K562 (cell line): ENCODE data around the gene ARMC2. TPM values are rescaled to one million over a fixed set of nuclear protein-coding genes. Genes with fewer than 3 reads are reported as not detected.

Source experiments
- ESRRA ChIP-seq: fragments of 450-650 bp; IDR thresholded peaks from 2 replicates; pipeline ENCODE4 v1.6.1; 2014; ENCODE audit warnings: low read depth, mild to moderate bottlenecking, moderate library complexity, borderline replicate concordance
- FOS ChIP-seq: IDR thresholded peaks from 3 replicates; pipeline ENCODE4 v1.6.1; 2011; ENCODE audit not compliant: insufficient read length; ENCODE audit errors: extremely low read depth
- KAT2B ChIP-seq: IDR thresholded peaks from one replicate; pipeline ENCODE4 v1.6.1; 2012; ENCODE audit warnings: low read depth, mild to moderate bottlenecking, control low read depth, inconsistent platforms, low read length, moderate library complexity
- MEF2D ChIP-seq: conservative IDR thresholded peaks from 2 replicates; pipeline ENCODE4 v1.6.1; 2016; ENCODE audit warnings: low read depth, missing genetic modification characterization, missing compliant biosample characterization
- MTA3 ChIP-seq: fragments of 450-650 bp; formaldehyde crosslinking; IDR thresholded peaks from 2 replicates; pipeline ENCODE4 v1.6.1; 2017; ENCODE audit warnings: mild to moderate bottlenecking, borderline replicate concordance
- NCOA2 ChIP-seq, 2 experiments: fragments of 450-650 bp; IDR thresholded peaks; 2 replicates each; pipeline ENCODE4 v1.6.1; 2018; ENCODE audit warnings: mild to moderate bottlenecking in 2 of 2, moderate library complexity in 1 of 2; ENCODE audit not compliant: partially characterized antibody in 2 of 2
- PRDM10 ChIP-seq: fragments of 450-650 bp; IDR thresholded peaks from 2 replicates; pipeline ENCODE4 v1.6.1; 2018; ENCODE audit not compliant: partially characterized antibody
- RB1 ChIP-seq: fragments of 450-650 bp; IDR thresholded peaks from 2 replicates; pipeline ENCODE4 v1.6.1; 2017; ENCODE audit warnings: low read depth, mild to moderate bottlenecking
- RCOR1 ChIP-seq, 2 experiments: IDR thresholded peaks; 2 replicates each; pipeline ENCODE4 v1.6.1; 2012; ENCODE audit warnings: low read depth in 2 of 2, low read length in 2 of 2, borderline replicate concordance in 1 of 2, improper control_type of control experiment in 1 of 2
- SRF ChIP-seq, 2 experiments: fragments of 250-450, 450-650 bp in 1 of 2; sonication (Bioruptor Pico) in 1 of 2; sonication (generic) in 1 of 2; formaldehyde crosslinking; IDR thresholded peaks; 2 replicates each; pipeline versions ENCODE4 v1.5.0 to v1.5.1; 2020 to 2022; ENCODE audit warnings: mild to moderate bottlenecking in 1 of 2, missing genetic modification reagents in 1 of 2
- SRSF9 ChIP-seq: fragments of 200-400 bp; formaldehyde crosslinking; IDR thresholded peaks from 2 replicates; pipeline ENCODE4 v1.6.1; 2017; ENCODE audit warnings: low read depth, low read length, borderline replicate concordance
- ZFP30 ChIP-seq: fragments of 250-450 bp; sonication (Bioruptor Pico); IDR thresholded peaks from 2 replicates; pipeline ENCODE4 v1.8.0; 2022; ENCODE audit warnings: moderate library complexity, mild to moderate bottlenecking, inconsistent platforms, borderline replicate concordance
- ZNF778 ChIP-seq: fragments of 450-650 bp; formaldehyde crosslinking; IDR thresholded peaks from 2 replicates; pipeline ENCODE4 v1.4.0; 2020; ENCODE audit warnings: mild to moderate bottlenecking, moderate library complexity
- ZNF780A ChIP-seq: fragments of 250-450 bp; sonication (Bioruptor Pico); IDR thresholded peaks from 2 replicates; pipeline ENCODE4 v1.5.0; 2021; ENCODE audit warnings: mild to moderate bottlenecking
- polyA plus RNA-seq, 8 experiments: library from polyadenylated mRNA; depleted of rRNA in 4 of 8; stranded (reverse) in 5 of 8; unstranded in 3 of 8; fragments of >200 nt; fragmentation: Nextera tagmentation in 2 of 8; fragmentation: Illumina TruSeq in 1 of 8; extraction: Ambion mirVana in 2 of 8; extraction: Trizol in 1 of 8; gene quantifications; 2 replicates each; pipeline versions ENCODE4 v1.2.1 to v1.2.3, GENCODE V29; 2011 to 2014; ENCODE audit warnings: inconsistent platforms in 1 of 8, missing spikeins in 1 of 8
- total RNA-seq, 7 experiments: library from RNA; depleted of rRNA in 6 of 7; stranded (reverse); fragments of >200 nt in 6 of 7; fragmentation: Illumina TruSeq in 2 of 7; extraction: Trizol in 2 of 7; gene quantifications; 2 replicates each; pipeline versions ENCODE4 v1.2.1 to v1.2.3, GENCODE V29; 2011 to 2021; ENCODE audit warnings: low replicate concordance in 1 of 7

The ARMC2 gene
- total and polyA plus RNA-seq, 9 of the 15 experiments (the other 6 are each of a cell fraction or from before 2014, with no cell fraction given): 0.14 to 3.0 (median 0.82) TPM

GRCh38 chr6:108835218-108835850 lies 12.9 kb upstream of the ARMC2 start (continued):
- TF ChIP-seq FOS (no peak), SRF (CRISPR knock-in tag; IDR thresholded peaks at IDR 0.05) (no peak), ZNF780A (CRISPR knock-in tag) (no peak), ESRRA (peak; percentile 74), RCOR1 (IDR thresholded peaks at IDR 0.05; ENCODE audit: borderline replicate concordance in 1 of 2, low read depth in 2 of 2, low read length in 2 of 2) (no peak), ZNF778 (CRISPR knock-in tag) (no peak), PRDM10 (no peak), RB1 (peak; percentile 50; the same call in 1 of the 2 replicates), MTA3 (no peak), MEF2D (tag) (no peak), NCOA2 (IDR thresholded peaks at IDR 0.05; ENCODE audit: partially characterized antibody in 2 of 2) (no peak), SRSF9 (no peak), KAT2B (no peak), ZFP30 (CRISPR knock-in tag) (no peak)
